ENCODE data around the gene SRM. TPM values are rescaled to one million over a fixed set of nuclear protein-coding genes. Genes with fewer than 3 reads are reported as not detected.

Gene SRM
- total RNA-seq, 1 experiment from 2014 or later = 249 TPM

GRCh38 chr1:11027316-11027715, 32.5 kb downstream of the SRM start:
- in situ Hi-C loops (cut with HindIII; ENCODE audit: low pct_unique_long_range_greater_than_20kb, low sequenced_read_pairs) = no loop called here
- H3K36me3 ChIP-seq (ENCODE audit: control insufficient read depth, insufficient read depth, low read length) = peaks cover 28% of the 10 kb centered on the region
- POLR2A ChIA-PET = no interaction called here

GRCh38 chr1:11026903-11027302, 32.9 kb downstream of the SRM start:
- in situ Hi-C loops (cut with HindIII; ENCODE audit: low pct_unique_long_range_greater_than_20kb, low sequenced_read_pairs) (no loop called here), intact Hi-C loops (cut with micrococcal nuclease; ENCODE audit: unreplicated experiment) (no loop called here)
- TF ChIP-seq SIN3A (IDR thresholded peaks at IDR 0.05; ENCODE audit: borderline replicate concordance, insufficient read depth, low read depth, low read length) = no peak
- TF ChIP-seq REST (IDR thresholded peaks at IDR 0.05; ENCODE audit: insufficient read depth in 1 of 2, low read depth in 2 of 2, low read length in 1 of 2) = no peak
- TF ChIP-seq TCF7L2 (IDR thresholded peaks at IDR 0.05; ENCODE audit: low read depth, low read length) = no peak
- TF ChIP-seq CTCF (IDR thresholded peaks at IDR 0.05) = no peak
- no peak for TF ChIP-seq POLR2AphosphoS5 (IDR thresholded peaks at IDR 0.05; ENCODE audit: low read depth, low read length)
- BruUV-seq (replicated peaks) = no TSS peak
- no peak for DNase-seq (ENCODE audit: low read depth, low spot score)
- no peak overlapping the region for H3K27ac ChIP-seq (ENCODE audit: low read length)
- ChIA-PET CTCF (no interaction called here), POLR2A (no interaction called here)
- no peak; the same call in 1 of the 2 replicates for ATAC-seq
- peaks cover 31% of the 10 kb centered on the region for H3K36me3 ChIP-seq (ENCODE audit: control insufficient read depth, insufficient read depth, low read length)
- no peaks in the 10 kb centered on the region for H3K4me1 ChIP-seq (ENCODE audit: control insufficient read depth, insufficient read depth, low read length)
- no peaks in the 10 kb centered on the region for H3K9me3 ChIP-seq (ENCODE audit: control insufficient read depth, insufficient read depth, low read depth, low read length)
- no peak overlapping the region for H3K4me3 ChIP-seq (ENCODE audit: low read depth in 2 of 2, low read length in 2 of 2)
- H3K27me3 ChIP-seq (ENCODE audit: control insufficient read depth, insufficient read depth, low read length) = no peaks in the 10 kb centered on the region

More at GRCh38 chr1:11027316-11027715, 32.5 kb downstream of the SRM start:
- H3K9me3 ChIP-seq (ENCODE audit: control insufficient read depth, insufficient read depth, low read depth, low read length) = no peaks in the 10 kb centered on the region
- no peak overlapping the region for H3K4me3 ChIP-seq (ENCODE audit: low read depth in 2 of 2, low read length in 2 of 2)
- H3K27me3 ChIP-seq (ENCODE audit: control insufficient read depth, insufficient read depth, low read length) = no peaks in the 10 kb centered on the region
- ATAC-seq = no peak; the same call in 1 of the 2 replicates
- BruUV-seq (replicated peaks) = no TSS peak
- H3K27ac ChIP-seq (ENCODE audit: low read length) = no peak overlapping the region
- intact Hi-C loops (cut with micrococcal nuclease; ENCODE audit: unreplicated experiment) = no loop called here
- H3K4me1 ChIP-seq (ENCODE audit: control insufficient read depth, insufficient read depth, low read length) = no peaks in the 10 kb centered on the region
- CTCF ChIA-PET = no interaction called here
- DNase-seq (ENCODE audit: low read depth, low spot score) = no peak
- TF ChIP-seq SIN3A (IDR thresholded peaks at IDR 0.05; ENCODE audit: borderline replicate concordance, insufficient read depth, low read depth, low read length) = no peak
- TF ChIP-seq CTCF (IDR thresholded peaks at IDR 0.05) = no peak
- TF ChIP-seq TCF7L2 (IDR thresholded peaks at IDR 0.05; ENCODE audit: low read depth, low read length) = no peak
- no peak for TF ChIP-seq REST (IDR thresholded peaks at IDR 0.05; ENCODE audit: insufficient read depth in 1 of 2, low read depth in 2 of 2, low read length in 1 of 2)
- no peak for TF ChIP-seq POLR2AphosphoS5 (IDR thresholded peaks at IDR 0.05; ENCODE audit: low read depth, low read length)
